ENCODE results near the gene PIGR. TPM values are rescaled to one million over a fixed set of nuclear protein-coding genes. Genes with fewer than 3 reads are reported as not detected.

Gene PIGR
- total and polyA plus RNA-seq, 8 donors, result 7.1 to 83.4 (median 33.5) TPM

DNA sequence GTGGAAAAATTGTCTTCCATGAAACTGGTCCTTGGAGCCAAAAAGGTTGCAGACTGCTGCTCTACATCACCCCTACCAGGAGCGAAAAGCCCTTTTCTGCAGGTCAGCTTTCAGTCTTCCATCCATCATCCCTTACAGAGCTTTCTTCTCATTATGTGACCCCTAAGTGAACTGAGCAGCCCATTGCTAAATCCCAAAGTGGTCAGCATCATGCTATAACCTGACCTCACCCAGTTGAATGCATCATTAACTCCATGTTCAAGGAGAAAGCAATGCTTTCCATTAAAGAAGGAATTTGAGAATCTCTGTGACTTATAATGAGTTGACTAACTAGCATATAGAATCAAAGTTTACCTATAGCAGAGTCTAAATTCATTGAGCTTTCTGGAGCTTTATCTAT lies 59.4 kb downstream of the PIGR start:
- Histone ChIP-seq H3K4me1 (peaks cover 0 to 4% (median 0%) of the 10 kb centered on the region in 3 donors), H3K4me3 (no peak overlapping the region), H3K27ac (no peak overlapping the region), H3K27me3 (peaks cover 0 to 3% (median 0%) of the 10 kb centered on the region in 4 donors), H3K9me3 (no peaks in the 10 kb centered on the region), H3K36me3 (no peaks in the 10 kb centered on the region)
- intact Hi-C loops (cut with DNase I), result no loop called here
- DNase-seq (no peak), FAIRE-seq (no peak), ATAC-seq (no peak)
- WGBS, 2 donors, result 96% methylated on average over 1 of the region's 1 CpG
- TF ChIP-seq CTCF (IDR thresholded peaks at IDR 0.05), result no peak

DNA sequence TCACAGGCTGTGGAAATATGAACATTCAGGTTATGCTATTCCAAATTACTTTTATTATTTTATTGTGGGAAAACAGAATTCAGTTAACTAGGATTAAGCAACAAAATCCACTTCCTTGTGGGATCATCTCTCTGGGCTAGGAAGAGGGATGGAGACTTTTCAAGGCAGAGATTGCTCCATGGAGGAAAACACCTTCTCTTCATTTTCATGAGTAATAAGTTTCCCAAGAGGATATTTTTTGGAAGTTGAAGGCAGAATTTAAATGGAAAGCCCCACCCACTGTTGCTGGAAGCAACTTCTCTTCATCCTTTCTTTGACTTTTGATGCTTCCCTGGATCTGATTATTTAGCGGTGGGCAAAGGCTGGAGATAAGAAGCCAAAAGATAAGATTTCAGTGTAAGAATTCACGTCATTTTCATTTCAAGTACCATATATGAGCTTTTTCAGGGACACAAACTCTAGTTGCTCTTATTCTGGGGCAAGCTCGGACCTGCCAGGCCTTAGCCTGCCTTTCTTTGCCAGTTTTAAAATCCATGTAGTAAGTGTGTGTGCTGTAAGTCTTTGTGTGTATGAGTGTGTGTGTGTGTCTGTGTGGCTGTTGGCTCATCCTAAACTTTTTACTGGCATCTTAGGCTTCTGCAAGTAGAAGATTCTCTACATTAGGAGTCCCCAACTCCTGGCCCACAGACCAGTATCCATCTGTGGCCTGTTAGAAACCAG lies 60.8 kb downstream of the PIGR start:
- Histone ChIP-seq H3K27me3 (peaks cover 0 to 3% (median 0%) of the 10 kb centered on the region in 4 donors), H3K4me1 (peaks cover 0 to 3% (median 0%) of the 10 kb centered on the region in 3 donors), H3K9me3 (no peaks in the 10 kb centered on the region), H3K27ac (no peak overlapping the region), H3K36me3 (no peaks in the 10 kb centered on the region), H3K4me3 (no peak overlapping the region)
- TF ChIP-seq CTCF (IDR thresholded peaks at IDR 0.05), result no peak
- 65 to 77% methylated on average over 3 of the region's 3 CpGs for WGBS, 2 donors
- ATAC-seq (no peak), DNase-seq (no peak), FAIRE-seq (no peak)
- intact Hi-C loops (cut with DNase I), result no loop called here

DNA sequence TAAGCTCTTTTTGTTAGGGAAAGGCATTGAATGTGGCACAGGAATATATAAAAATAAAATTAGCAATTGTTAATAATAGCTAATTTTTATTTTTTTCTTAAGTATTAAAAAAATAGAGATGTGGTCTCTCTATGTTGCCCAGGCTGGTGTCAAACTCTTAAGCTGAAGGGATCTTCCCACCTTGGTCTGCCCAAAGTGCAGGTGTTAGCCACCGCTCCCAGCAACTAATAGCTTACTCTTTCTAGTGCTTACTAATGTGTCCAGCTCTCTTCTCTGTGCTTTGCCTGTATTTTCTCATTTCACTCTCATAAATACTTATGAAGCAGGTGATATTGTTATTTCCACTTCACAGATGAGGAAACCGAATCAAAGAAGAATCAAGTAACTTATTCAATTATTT lies 62.4 kb downstream of the PIGR start:
- intact Hi-C loops (cut with DNase I), result no loop called here
- Histone ChIP-seq H3K36me3 (no peaks in the 10 kb centered on the region), H3K4me3 (no peak overlapping the region), H3K9me3 (no peaks in the 10 kb centered on the region), H3K4me1 (no peaks in the 10 kb centered on the region), H3K27me3 (peaks cover 0 to 3% (median 0%) of the 10 kb centered on the region in 4 donors), H3K27ac (no peak overlapping the region)
- DNase-seq (no peak), ATAC-seq (no peak), FAIRE-seq (no peak)
- no peak for TF ChIP-seq CTCF (IDR thresholded peaks at IDR 0.05)
- 76 to 87% methylated on average over 2 of the region's 2 CpGs for WGBS, 2 donors

DNA sequence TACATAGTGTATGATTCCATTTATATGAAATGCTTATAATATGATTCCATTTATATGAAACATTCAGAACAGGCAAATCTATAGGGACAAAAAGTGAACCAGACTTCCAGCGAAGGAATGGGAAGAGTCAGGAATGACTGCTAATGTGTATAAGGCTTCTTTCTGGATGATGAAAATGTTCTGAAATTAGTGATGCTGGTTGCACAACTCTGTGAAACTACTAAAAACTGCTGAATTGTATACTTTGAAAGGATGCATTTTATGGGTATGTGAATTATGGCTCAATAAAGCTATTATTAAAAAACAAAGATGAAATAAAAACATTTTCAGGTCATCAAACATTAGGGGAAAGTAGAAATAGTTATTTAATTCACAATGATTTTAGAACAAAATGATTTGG lies 63.1 kb downstream of the PIGR start:
- no peaks in the 10 kb centered on the region for H3K27me3 ChIP-seq
- intact Hi-C loops (cut with DNase I), result no loop called here
- TF ChIP-seq CTCF (IDR thresholded peaks at IDR 0.05), result no peak
- DNase-seq (no peak), FAIRE-seq (no peak), ATAC-seq (no peak)
- no peaks in the 10 kb centered on the region for H3K4me1 ChIP-seq
- no peaks in the 10 kb centered on the region for H3K9me3 ChIP-seq
- no peak overlapping the region for H3K4me3 ChIP-seq
- no peaks in the 10 kb centered on the region for H3K36me3 ChIP-seq
- 93 to 95% methylated on average over 1 of the region's 1 CpG for WGBS, 2 donors
- no peak overlapping the region for H3K27ac ChIP-seq

- Histone ChIP-seq H3K4me1 (no peaks in the 10 kb centered on the region), H3K4me3 (no peak overlapping the region), H3K9me3 (no peaks in the 10 kb centered on the region), H3K27ac (no peak overlapping the region), H3K27me3 (no peaks in the 10 kb centered on the region), H3K36me3 (no peaks in the 10 kb centered on the region)
- 55 to 66% methylated on average over 3 of the region's 3 CpGs for WGBS, 2 donors
- DNase-seq, result no peak
- no peak for TF ChIP-seq CTCF (IDR thresholded peaks at IDR 0.05)
- intact Hi-C loops (cut with DNase I), result no loop called here
- no peak for ATAC-seq
- no peak for FAIRE-seq
Observed at GRCh38 chr1:206882555-206882954, 63.7 kb downstream of the PIGR start.
